ENCODE results near the gene C1QL4. TPM values are rescaled to one million over a fixed set of nuclear protein-coding genes. Genes with fewer than 3 reads are reported as not detected.

C1QL4 gene
- total and polyA plus RNA-seq, 2 donors (not counting 1 experiment from before 2014, with no cell fraction given), result not detected

DNA sequence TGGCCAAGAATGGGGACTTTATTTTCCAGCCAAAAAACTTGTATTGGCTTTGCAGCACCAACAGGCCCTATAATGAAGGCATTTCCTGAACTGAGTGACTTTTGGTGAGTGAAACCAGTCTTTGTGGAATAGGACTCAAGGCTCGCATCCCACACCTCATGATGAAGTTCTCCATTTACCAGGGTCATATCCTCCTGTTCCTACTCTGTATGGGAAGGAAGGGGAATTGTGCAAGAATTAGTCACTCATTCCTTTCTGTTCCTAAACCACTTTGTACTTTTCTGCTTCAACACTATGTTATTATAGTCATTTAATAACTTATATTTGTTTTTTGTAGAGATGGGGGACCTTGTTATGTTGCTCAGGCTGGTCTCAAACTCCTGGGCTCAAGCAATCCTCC lies 28.0 kb upstream of the C1QL4 start:
- Mint-ChIP-seq H3K27ac (no peak overlapping the region), H3K27me3 (peaks cover 7% of the 10 kb centered on the region), H3K9me3 (ENCODE audit: insufficient read depth) (no peaks in the 10 kb centered on the region), H3K4me1 (peaks cover 32% of the 10 kb centered on the region), H3K4me3 (no peak overlapping the region)
- TF ChIP-seq, protein P1, sequence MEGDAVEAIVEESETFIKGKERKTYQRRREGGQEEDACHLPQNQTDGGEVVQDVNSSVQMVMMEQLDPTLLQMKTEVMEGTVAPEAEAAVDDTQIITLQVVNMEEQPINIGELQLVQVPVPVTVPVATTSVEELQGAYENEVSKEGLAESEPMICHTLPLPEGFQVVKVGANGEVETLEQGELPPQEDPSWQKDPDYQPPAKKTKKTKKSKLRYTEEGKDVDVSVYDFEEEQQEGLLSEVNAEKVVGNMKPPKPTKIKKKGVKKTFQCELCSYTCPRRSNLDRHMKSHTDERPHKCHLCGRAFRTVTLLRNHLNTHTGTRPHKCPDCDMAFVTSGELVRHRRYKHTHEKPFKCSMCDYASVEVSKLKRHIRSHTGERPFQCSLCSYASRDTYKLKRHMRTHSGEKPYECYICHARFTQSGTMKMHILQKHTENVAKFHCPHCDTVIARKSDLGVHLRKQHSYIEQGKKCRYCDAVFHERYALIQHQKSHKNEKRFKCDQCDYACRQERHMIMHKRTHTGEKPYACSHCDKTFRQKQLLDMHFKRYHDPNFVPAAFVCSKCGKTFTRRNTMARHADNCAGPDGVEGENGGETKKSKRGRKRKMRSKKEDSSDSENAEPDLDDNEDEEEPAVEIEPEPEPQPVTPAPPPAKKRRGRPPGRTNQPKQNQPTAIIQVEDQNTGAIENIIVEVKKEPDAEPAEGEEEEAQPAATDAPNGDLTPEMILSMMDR (IDR thresholded peaks at IDR 0.05), result no peak
- TF ChIP-seq EZH2 (IDR thresholded peaks at IDR 0.05; ENCODE audit: borderline replicate concordance, insufficient read depth, low read depth, low read length, poor library complexity, severe bottlenecking), result no peak
- ChIA-PET CTCF (interaction anchor here (0.8 to 22.4 kb wide), 6 partner anchors 8 to 302 kb away, joined by 3 to 729 read pairs (median 14); partner anchors contain the start of gene DNAJC22), POLR2A (interaction anchor here (0.6 kb wide), 1 partner anchor 65 kb away, joined by 9 read pairs; no protein-coding TSS in a partner anchor)
- ATAC-seq (ENCODE audit: low read depth) (no peak), DNase-seq (no peak)
- Histone ChIP-seq H2AFZ (ENCODE audit: insufficient read depth, low read depth, low read length, poor library complexity, severe bottlenecking) (no peak overlapping the region), H3K4me1 (ENCODE audit: control insufficient read depth in 2 of 2, insufficient read depth in 2 of 2, low read length in 2 of 2) (peaks cover 22 to 33% of the 10 kb centered on the region in 2 donors), H3K27me3 (replicated peaks in 1 of 4; ENCODE audit: control extremely low read depth in 1 of 4, control insufficient read depth in 3 of 4, insufficient read depth in 4 of 4, low read length in 3 of 4) (no peaks in the 10 kb centered on the region), H3K9me3 (ENCODE audit: control extremely low read depth in 1 of 3, control insufficient read depth in 2 of 3, insufficient read depth in 1 of 3, low read length in 2 of 3) (no peaks in the 10 kb centered on the region), H4K20me1 (ENCODE audit: control insufficient read depth, insufficient read depth, low read length, poor library complexity, severe bottlenecking) (no peaks in the 10 kb centered on the region), H3K4me3 (ENCODE audit: control extremely low read depth in 1 of 5, extremely low read depth in 1 of 5, insufficient read depth in 1 of 5, low read depth in 2 of 5, low read length in 4 of 5) (no peak overlapping the region), H3K27ac (ENCODE audit: low read length in 2 of 2) (no peak overlapping the region), H3K79me2 (ENCODE audit: control insufficient read depth, insufficient read depth, low read length) (peaks cover 11% of the 10 kb centered on the region), H3K4me2 (replicated peaks; ENCODE audit: low read depth, low read length, poor library complexity, severe bottlenecking) (no peak overlapping the region), H3K9ac (ENCODE audit: low read length) (no peak overlapping the region), H3K36me3 (replicated peaks in 1 of 2; ENCODE audit: control extremely low read depth in 1 of 2, control insufficient read depth in 1 of 2, extremely low read depth in 1 of 2, insufficient read depth in 2 of 2, low read length in 1 of 2) (no peaks in the 10 kb centered on the region)
- intact Hi-C loops (cut with micrococcal nuclease), result loop anchor here (5.0 kb wide), 1 partner anchor 62 kb away; no protein-coding TSS in a partner anchor
- no CpG with 5 or more reads among the region's 1 CpG for WGBS (ENCODE audit: insufficient coverage)

DNA sequence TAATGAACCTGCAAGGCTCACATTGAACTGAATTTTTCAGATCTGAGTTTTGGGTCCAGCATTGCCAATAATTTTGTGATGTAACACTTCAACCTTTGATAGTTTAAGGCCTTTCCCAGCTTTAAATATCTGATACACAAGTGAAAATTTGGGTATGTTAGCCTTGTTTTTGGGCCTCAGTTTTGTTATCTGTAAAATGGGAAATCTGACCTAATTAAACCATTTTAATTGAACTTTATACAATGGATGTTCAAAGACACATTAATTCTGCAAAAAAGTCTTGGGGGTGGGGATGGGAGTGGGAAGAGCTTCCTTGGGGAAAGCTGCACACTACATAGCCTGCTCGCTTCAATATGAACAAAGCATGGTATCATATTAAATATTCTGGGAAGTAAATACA lies 25.1 kb upstream of the C1QL4 start:
- no CpG with 5 or more reads among the region's 1 CpG for WGBS (ENCODE audit: insufficient coverage)
- Histone ChIP-seq H3K9me3 (ENCODE audit: control extremely low read depth in 1 of 3, control insufficient read depth in 2 of 3, insufficient read depth in 1 of 3, low read length in 2 of 3) (no peaks in the 10 kb centered on the region), H3K4me2 (replicated peaks; ENCODE audit: low read depth, low read length, poor library complexity, severe bottlenecking) (no peak overlapping the region), H3K36me3 (replicated peaks in 1 of 2; ENCODE audit: control extremely low read depth in 1 of 2, control insufficient read depth in 1 of 2, extremely low read depth in 1 of 2, insufficient read depth in 2 of 2, low read length in 1 of 2) (no peaks in the 10 kb centered on the region), H3K4me3 (ENCODE audit: control extremely low read depth in 1 of 5, extremely low read depth in 1 of 5, insufficient read depth in 1 of 5, low read depth in 2 of 5, low read length in 4 of 5) (no peak overlapping the region), H3K27ac (ENCODE audit: low read length in 2 of 2) (no peak overlapping the region), H2AFZ (ENCODE audit: insufficient read depth, low read depth, low read length, poor library complexity, severe bottlenecking) (no peak overlapping the region), H3K79me2 (ENCODE audit: control insufficient read depth, insufficient read depth, low read length) (peaks cover 11% of the 10 kb centered on the region), H3K4me1 (ENCODE audit: control insufficient read depth in 2 of 2, insufficient read depth in 2 of 2, low read length in 2 of 2) (peaks cover 5 to 15% of the 10 kb centered on the region in 2 donors), H3K9ac (ENCODE audit: low read length) (no peak overlapping the region), H4K20me1 (ENCODE audit: control insufficient read depth, insufficient read depth, low read length, poor library complexity, severe bottlenecking) (no peaks in the 10 kb centered on the region), H3K27me3 (replicated peaks in 1 of 4; ENCODE audit: control extremely low read depth in 1 of 4, control insufficient read depth in 3 of 4, insufficient read depth in 4 of 4, low read length in 3 of 4) (peaks cover 0 to 4% (median 0%) of the 10 kb centered on the region in 4 experiments)
- Mint-ChIP-seq H3K4me1 (peaks cover 10% of the 10 kb centered on the region), H3K9me3 (ENCODE audit: insufficient read depth) (no peaks in the 10 kb centered on the region), H3K4me3 (no peak overlapping the region), H3K27ac (no peak overlapping the region), H3K27me3 (peaks cover 18% of the 10 kb centered on the region)
- ATAC-seq (ENCODE audit: low read depth), result no peak
- intact Hi-C loops (cut with micrococcal nuclease), result no loop called here
- CTCF ChIA-PET, result interaction anchor here (0.9 to 22.4 kb wide), 7 partner anchors 9 to 152 kb away, joined by 3 to 729 read pairs (median 4); partner anchors contain the start of gene C1QL4
- no peak for DNase-seq
- POLR2A ChIA-PET, result no interaction called here
- no peak for TF ChIP-seq EZH2 (IDR thresholded peaks at IDR 0.05; ENCODE audit: borderline replicate concordance, insufficient read depth, low read depth, low read length, poor library complexity, severe bottlenecking)
- TF ChIP-seq, protein P1 (IDR thresholded peaks at IDR 0.05), result no peak
